Mucosa of gallbladder (tissue), 1 donor: ENCODE measurements around the gene LUC7L3. TPM values are rescaled to one million over a fixed set of nuclear protein-coding genes. Genes with fewer than 3 reads are reported as not detected.
A peak's percentile ranks its signal among the peaks of the same experiment; 100 is the strongest.
"Not testable (repeated sequence)": the region's sequence is repeated elsewhere in the genome, so short reads cannot be mapped to it uniquely, and the experiment has no call there.

ENCODE experiments used
- DNase-seq: peaks from one replicate; pipeline ENCODE4 v3.0.0-alpha.2; 2020; ENCODE audit warnings: low spot score
- total RNA-seq: library from RNA; stranded (reverse); gene quantifications from one replicate; pipeline ENCODE4 v1.2.1, GENCODE V29; 2021
- donor health status: DM: no; HTN: no; CAD: no.

LUC7L3 gene
- total RNA-seq, 1 donor from 2014 or later = 117 TPM

- DNase-seq = peak; percentile 88
Observed at GRCh38 chr17:50783193-50783660, 63.8 kb downstream of the LUC7L3 start.

GRCh38 chr17:50783905-50784304, 64.5 kb downstream of the LUC7L3 start:
- DNase-seq = no peak

GRCh38 chr17:50785126-50785525, 65.7 kb downstream of the LUC7L3 start:
- DNase-seq = no peak

- peak; percentile 51 for DNase-seq
Observed at GRCh38 chr17:50785946-50786570, 66.7 kb downstream of the LUC7L3 start.

GRCh38 chr17:50787106-50787505, 67.7 kb downstream of the LUC7L3 start:
- no peak for DNase-seq

- DNase-seq = no peak
Observed at GRCh38 chr17:50790618-50791017, 71.2 kb downstream of the LUC7L3 start.

GRCh38 chr17:50792132-50792531, 72.7 kb downstream of the LUC7L3 start:
- no peak for DNase-seq

- DNase-seq = no peak
Observed at GRCh38 chr17:50793007-50793406, 73.6 kb downstream of the LUC7L3 start.

- no peak for DNase-seq
Observed at GRCh38 chr17:50794361-50794760, 75.0 kb downstream of the LUC7L3 start.

- DNase-seq = no peak
Observed at GRCh38 chr17:50797135-50797810, 77.9 kb downstream of the LUC7L3 start.

GRCh38 chr17:50798424-50799288, 79.3 kb downstream of the LUC7L3 start:
- no peak for DNase-seq

- no peak for DNase-seq
Observed at GRCh38 chr17:50799582-50799981, 80.2 kb downstream of the LUC7L3 start.

- no peak for DNase-seq
Observed at GRCh38 chr17:50800196-50800700, 80.8 kb downstream of the LUC7L3 start.

- DNase-seq = no peak
Observed at GRCh38 chr17:50802609-50803571, 83.5 kb downstream of the LUC7L3 start.

- DNase-seq = no peak
Observed at GRCh38 chr17:50803676-50804075, 84.3 kb downstream of the LUC7L3 start.

GRCh38 chr17:50804749-50805475, 85.5 kb downstream of the LUC7L3 start:
- not testable (repeated sequence) for DNase-seq

- no peak for DNase-seq
Observed at GRCh38 chr17:50805486-50805885, 86.1 kb downstream of the LUC7L3 start.
